ENCODE data around the gene FALEC. TPM values are rescaled to one million over a fixed set of nuclear protein-coding genes. Genes with fewer than 3 reads are reported as not detected.

FALEC gene

Small RNA genes within 50 kb of the gene (small RNA-seq; reads per million reads assigned to genes)
- gene MIR4257 (ENCODE audit: insufficient read depth) (not detected), gene RN7SL473P (ENCODE audit: insufficient read depth) (not detected), gene RN7SL600P (ENCODE audit: insufficient read depth) (not detected)
